Right ventricle myocardium superior (tissue), 1 donor: Measurements from ENCODE around the gene RRP15. TPM values are rescaled to one million over a fixed set of nuclear protein-coding genes. Genes with fewer than 3 reads are reported as not detected.
A peak's percentile ranks its signal among the peaks of the same experiment; 100 is the strongest.
"Not testable (repeated sequence)": the region's sequence is repeated elsewhere in the genome, so short reads cannot be mapped to it uniquely, and the experiment has no call there.

Experiments
- ATAC-seq: fragments of 200-7000 bp; cut with Tn5 transposase; one replicate; pipeline ENCODE4 v1.9.1; 2020; ENCODE audit warnings: mild to moderate bottlenecking; ENCODE audit not compliant: poor library complexity
- DNase-seq: peaks from one replicate; pipeline ENCODE4 v3.0.0-alpha.2; 2020
- intact Hi-C: fragments of 100-400 bp; cut with DNase I; formaldehyde crosslinking; loops from one replicate; pipeline ENCODE4 v1.11.2; 2022
- total RNA-seq: library from RNA; stranded (reverse); fragmentation: NEBNext Ultra II Directional; extraction: Animal tissue kit (Norgen Biotek cat#: 25700); gene quantifications from one replicate; pipeline ENCODE4 v1.2.1, GENCODE V29; 2021
- donor health status: DM: no; HTN: yes; CAD: no; lungs with severe emphysema.

Gene RRP15
- total RNA-seq, 1 donor from 2014 or later: 21.7 TPM

GRCh38 chr1:218292515-218292914, 7.4 kb downstream of the RRP15 start:
- DNase-seq (no peak), ATAC-seq (no peak)
- intact Hi-C loops: no loop called here

GRCh38 chr1:218294546-218294945, 9.5 kb downstream of the RRP15 start:
- ATAC-seq (no peak), DNase-seq (no peak)
- intact Hi-C loops: no loop called here

GRCh38 chr1:218296162-218296561, 11.1 kb downstream of the RRP15 start:
- no peak for ATAC-seq
- intact Hi-C loops: no loop called here
- no peak for DNase-seq

GRCh38 chr1:218297461-218297860, 12.4 kb downstream of the RRP15 start:
- DNase-seq (no peak), ATAC-seq (no peak)
- intact Hi-C loops: no loop called here

- intact Hi-C loops: no loop called here
- DNase-seq (no peak), ATAC-seq (no peak)
Measured at GRCh38 chr1:218297867-218298266, 12.8 kb downstream of the RRP15 start.

GRCh38 chr1:218298398-218298797, 13.3 kb downstream of the RRP15 start:
- ATAC-seq: no peak
- intact Hi-C loops: no loop called here
- no peak for DNase-seq

GRCh38 chr1:218299416-218299815, 14.3 kb downstream of the RRP15 start:
- DNase-seq: no peak
- peak; percentile 48 for ATAC-seq
- intact Hi-C loops: no loop called here

GRCh38 chr1:218301217-218301616, 16.1 kb downstream of the RRP15 start:
- intact Hi-C loops: no loop called here
- DNase-seq: no peak
- no peak for ATAC-seq

- intact Hi-C loops: no loop called here
- ATAC-seq (no peak), DNase-seq (no peak)
Measured at GRCh38 chr1:218302155-218302554, 17.1 kb downstream of the RRP15 start.

- DNase-seq (no peak), ATAC-seq (no peak)
- intact Hi-C loops: no loop called here
Measured at GRCh38 chr1:218303176-218303879, 18.2 kb downstream of the RRP15 start.

- DNase-seq: peak; percentile 83
- peak; percentile 95 for ATAC-seq
Measured at GRCh38 chr1:218304281-218305039, 19.4 kb downstream of the RRP15 start.

GRCh38 chr1:218305472-218306064, 20.5 kb downstream of the RRP15 start:
- ATAC-seq: peak; percentile 59
- intact Hi-C loops: no loop called here
- no peak for DNase-seq

More at GRCh38 chr1:218304281-218305039, 19.4 kb downstream of the RRP15 start:
- intact Hi-C loops: no loop called here

GRCh38 chr1:218312509-218312908, 27.4 kb downstream of the RRP15 start:
- DNase-seq: no peak
- intact Hi-C loops: no loop called here
- ATAC-seq: no peak

- intact Hi-C loops: no loop called here
- ATAC-seq (no peak), DNase-seq (no peak)
Measured at GRCh38 chr1:218314316-218314715, 29.2 kb downstream of the RRP15 start.

- ATAC-seq: no peak
- intact Hi-C loops: no loop called here
- no peak for DNase-seq
Measured at GRCh38 chr1:218315638-218316037, 30.5 kb downstream of the RRP15 start.

- ATAC-seq (no peak), DNase-seq (no peak)
- intact Hi-C loops: no loop called here
Measured at GRCh38 chr1:218317061-218317460, 32.0 kb downstream of the RRP15 start.

GRCh38 chr1:218320182-218320581, 35.1 kb downstream of the RRP15 start:
- DNase-seq, ATAC-seq, intact Hi-C loops: not testable (repeated sequence)

GRCh38 chr1:218322762-218323161, 37.7 kb downstream of the RRP15 start:
- DNase-seq: no peak
- no peak for ATAC-seq
- intact Hi-C loops: no loop called here

GRCh38 chr1:218323568-218324225, 38.6 kb downstream of the RRP15 start:
- DNase-seq (no peak), ATAC-seq (no peak)
- intact Hi-C loops: no loop called here
